GM12878 (cell line): ENCODE measurements around the gene PCSK2.

Experiments
- ATF7 ChIP-seq: fragments of 450-650 bp; IDR thresholded peaks from 2 replicates; pipeline ENCODE4 v1.6.1; 2016; ENCODE audit warnings: low read depth, mild to moderate bottlenecking
- BACH1 ChIP-seq: fragments of 450-650 bp; IDR thresholded peaks from 2 replicates; pipeline ENCODE4 v1.6.1; 2017; ENCODE audit warnings: mild to moderate bottlenecking, borderline replicate concordance
- CEBPB ChIP-seq, 2 experiments: fragments of 150-350 bp in 1 of 2; IDR thresholded peaks; 2 replicates each; pipeline ENCODE4 v1.6.1; 2012 to 2014; ENCODE audit warnings: low read depth in 2 of 2, low read length in 2 of 2, borderline replicate concordance in 1 of 2, inconsistent platforms in 1 of 2
- CREM ChIP-seq: IDR thresholded peaks from 2 replicates; pipeline ENCODE4 v1.6.1; 2014; ENCODE audit warnings: antibody characterized with exemption, low read depth
- CTCF ChIP-seq, 3 experiments: IDR thresholded peaks in 2 of 3; conservative IDR thresholded peaks in 1 of 3; 2 replicates each; pipeline ENCODE4 v1.5.1; 2011; ENCODE audit warnings: low read depth in 3 of 3, low read length in 3 of 3, mild to moderate bottlenecking in 3 of 3, control low read depth in 2 of 3, moderate library complexity in 2 of 3, inconsistent platforms in 1 of 3, mixed read lengths in 1 of 3; ENCODE audit not compliant: control insufficient read depth in 2 of 3, insufficient read depth in 1 of 3; ENCODE audit errors: extremely low read depth in 1 of 3
- IRF5 ChIP-seq: fragments of 450-650 bp; IDR thresholded peaks from 2 replicates; pipeline ENCODE4 v1.6.1; 2017; ENCODE audit warnings: borderline replicate concordance
- POLR2A ChIP-seq: IDR thresholded peaks from 2 replicates; pipeline ENCODE4 v1.6.1; 2011; ENCODE audit warnings: low read depth, mild to moderate bottlenecking, low read length
- RAD21 ChIP-seq: IDR thresholded peaks from 2 replicates; pipeline ENCODE4 v1.6.1; 2011; ENCODE audit warnings: mild to moderate bottlenecking, low read depth, low read length, moderate library complexity; ENCODE audit not compliant: insufficient read depth
- RCOR1 ChIP-seq: conservative IDR thresholded peaks from 2 replicates; pipeline ENCODE4 v1.6.1; 2012; ENCODE audit warnings: low read depth, low read length, improper control_type of control experiment
- TAF1 ChIP-seq: IDR thresholded peaks from 2 replicates; pipeline ENCODE4 v1.6.1; 2011; ENCODE audit warnings: mild to moderate bottlenecking, low read depth, low read length, borderline replicate concordance
- USF1 ChIP-seq: IDR thresholded peaks from 2 replicates; pipeline ENCODE4 v1.6.1; 2011; ENCODE audit warnings: borderline replicate concordance, low read depth, mild to moderate bottlenecking, moderate library complexity, mixed read lengths, low read length; ENCODE audit not compliant: insufficient read depth; ENCODE audit errors: extremely low read length
- ZBTB40 ChIP-seq: fragments of 450-650 bp; IDR thresholded peaks from 2 replicates; pipeline ENCODE4 v1.6.1; 2016; ENCODE audit warnings: mild to moderate bottlenecking, moderate library complexity, borderline replicate concordance

- no peak for TF ChIP-seq CTCF (IDR thresholded peaks at IDR 0.05 in 2 of 3, conservative IDR thresholded peaks at IDR 0.05 in 1 of 3; ENCODE audit: control insufficient read depth in 2 of 3, extremely low read depth in 1 of 3, insufficient read depth in 1 of 3, low read depth in 3 of 3, low read length in 3 of 3)
- TF ChIP-seq TAF1 = no peak
- no peak for TF ChIP-seq RCOR1
- TF ChIP-seq CEBPB (IDR thresholded peaks at IDR 0.05; ENCODE audit: borderline replicate concordance in 1 of 2, low read depth in 2 of 2, low read length in 2 of 2) = no peak
- TF ChIP-seq CREM = no peak
- no peak for TF ChIP-seq BACH1
- no peak for TF ChIP-seq IRF5
- TF ChIP-seq RAD21 = no peak
- no peak for TF ChIP-seq ZBTB40
- no peak for TF ChIP-seq ATF7
- TF ChIP-seq POLR2A = no peak
- TF ChIP-seq USF1 = no peak
These were observed 212.9 kb downstream of the PCSK2 start for GRCh38 chr20:17439616-17440296.
